Neural crest cell (in vitro differentiated cells): ENCODE measurements around the gene COL23A1. TPM values are rescaled to one million over a fixed set of nuclear protein-coding genes. Genes with fewer than 3 reads are reported as not detected.
A peak's percentile ranks its signal among the peaks of the same experiment; 100 is the strongest.

Experiments used
- DNase-seq: peaks from one replicate; pipeline ENCODE4 v3.0.0; 2021; ENCODE audit warnings: low read depth, mixed read lengths, low spot score
- H3K27ac Mint-ChIP-seq: one replicate; pipeline ENCODE4 v1.8.0; 2021; ENCODE audit warnings: mild to moderate bottlenecking, mixed read lengths; ENCODE audit not compliant: unreplicated experiment
- H3K27me3 Mint-ChIP-seq: 2 replicates; pipeline ENCODE4 v1.8.0; 2021; ENCODE audit warnings: low read depth, mild to moderate bottlenecking, mixed read lengths
- H3K36me3 Mint-ChIP-seq: 2 replicates; pipeline ENCODE4 v1.8.0; 2021; ENCODE audit warnings: low read depth, mild to moderate bottlenecking, mixed read lengths
- H3K4me1 Mint-ChIP-seq: 2 replicates; pipeline ENCODE4 v1.8.0; 2021; ENCODE audit warnings: mixed read lengths
- H3K4me3 Mint-ChIP-seq: one replicate; pipeline ENCODE4 v1.8.0; 2021; ENCODE audit warnings: mild to moderate bottlenecking, mixed read lengths
- H3K9me3 Mint-ChIP-seq: 2 replicates; pipeline ENCODE4 v1.8.0; 2021; ENCODE audit warnings: mixed read lengths
- total RNA-seq: library from RNA; stranded (reverse); gene quantifications from 2 replicates; pipeline ENCODE4 v1.2.1, GENCODE V29; 2021
- TF ChIP-seq, protein P1 (sequence below): fragments of 200-600 bp; sonication (generic); conservative IDR thresholded peaks from 2 replicates; pipeline ENCODE4 v1.5.0; 2021; ENCODE audit warnings: antibody characterized with exemption, mild to moderate bottlenecking

The COL23A1 gene
- total RNA-seq, 1 donor from 2014 or later = 33.7 TPM

DNA sequence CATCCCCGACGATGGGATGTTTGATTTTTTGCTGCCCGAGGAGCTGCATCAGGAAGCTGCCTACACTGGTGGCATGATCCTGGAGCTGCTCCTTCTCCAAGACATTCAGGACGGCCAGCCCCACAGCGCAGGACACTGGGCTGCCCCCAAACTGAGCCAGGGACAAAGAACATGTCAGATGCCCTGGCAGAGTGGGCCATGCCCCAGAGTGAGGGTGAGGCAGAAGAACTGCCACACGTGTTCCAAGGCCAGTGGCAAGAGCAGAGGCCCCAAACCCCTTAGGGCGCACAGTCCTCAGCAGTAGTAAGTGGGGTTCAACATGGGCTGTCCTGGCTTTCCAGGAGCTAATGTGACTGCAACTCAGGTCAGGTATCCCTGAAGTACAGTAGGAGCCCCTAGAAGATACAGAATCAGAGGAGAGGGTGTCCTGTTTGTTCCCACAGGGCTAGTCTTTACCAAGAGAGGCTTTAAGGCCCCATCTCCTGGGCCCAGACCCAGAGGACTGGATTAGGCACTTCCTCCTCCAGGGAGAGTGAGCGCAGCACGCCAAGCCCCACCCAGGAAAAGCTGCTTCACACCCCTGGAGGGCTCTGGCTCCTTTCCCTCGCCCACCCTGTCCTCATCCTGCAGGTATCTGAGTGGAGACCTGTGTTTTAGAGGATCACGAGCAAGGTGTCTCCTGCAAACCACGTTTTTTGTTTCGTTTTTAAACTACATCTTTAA, 374.8 kb downstream of the COL23A1 start:
- TF ChIP-seq, protein P1, sequence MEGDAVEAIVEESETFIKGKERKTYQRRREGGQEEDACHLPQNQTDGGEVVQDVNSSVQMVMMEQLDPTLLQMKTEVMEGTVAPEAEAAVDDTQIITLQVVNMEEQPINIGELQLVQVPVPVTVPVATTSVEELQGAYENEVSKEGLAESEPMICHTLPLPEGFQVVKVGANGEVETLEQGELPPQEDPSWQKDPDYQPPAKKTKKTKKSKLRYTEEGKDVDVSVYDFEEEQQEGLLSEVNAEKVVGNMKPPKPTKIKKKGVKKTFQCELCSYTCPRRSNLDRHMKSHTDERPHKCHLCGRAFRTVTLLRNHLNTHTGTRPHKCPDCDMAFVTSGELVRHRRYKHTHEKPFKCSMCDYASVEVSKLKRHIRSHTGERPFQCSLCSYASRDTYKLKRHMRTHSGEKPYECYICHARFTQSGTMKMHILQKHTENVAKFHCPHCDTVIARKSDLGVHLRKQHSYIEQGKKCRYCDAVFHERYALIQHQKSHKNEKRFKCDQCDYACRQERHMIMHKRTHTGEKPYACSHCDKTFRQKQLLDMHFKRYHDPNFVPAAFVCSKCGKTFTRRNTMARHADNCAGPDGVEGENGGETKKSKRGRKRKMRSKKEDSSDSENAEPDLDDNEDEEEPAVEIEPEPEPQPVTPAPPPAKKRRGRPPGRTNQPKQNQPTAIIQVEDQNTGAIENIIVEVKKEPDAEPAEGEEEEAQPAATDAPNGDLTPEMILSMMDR = no peak
- Mint-ChIP-seq H3K27me3 (peaks cover 44% of the 10 kb centered on the region), H3K27ac (no peak overlapping the region), H3K36me3 (peaks cover 51% of the 10 kb centered on the region), H3K4me1 (peaks cover 10% of the 10 kb centered on the region), H3K9me3 (no peaks in the 10 kb centered on the region), H3K4me3 (peak overlapping the region; percentile 95)
- no peak for DNase-seq

DNA sequence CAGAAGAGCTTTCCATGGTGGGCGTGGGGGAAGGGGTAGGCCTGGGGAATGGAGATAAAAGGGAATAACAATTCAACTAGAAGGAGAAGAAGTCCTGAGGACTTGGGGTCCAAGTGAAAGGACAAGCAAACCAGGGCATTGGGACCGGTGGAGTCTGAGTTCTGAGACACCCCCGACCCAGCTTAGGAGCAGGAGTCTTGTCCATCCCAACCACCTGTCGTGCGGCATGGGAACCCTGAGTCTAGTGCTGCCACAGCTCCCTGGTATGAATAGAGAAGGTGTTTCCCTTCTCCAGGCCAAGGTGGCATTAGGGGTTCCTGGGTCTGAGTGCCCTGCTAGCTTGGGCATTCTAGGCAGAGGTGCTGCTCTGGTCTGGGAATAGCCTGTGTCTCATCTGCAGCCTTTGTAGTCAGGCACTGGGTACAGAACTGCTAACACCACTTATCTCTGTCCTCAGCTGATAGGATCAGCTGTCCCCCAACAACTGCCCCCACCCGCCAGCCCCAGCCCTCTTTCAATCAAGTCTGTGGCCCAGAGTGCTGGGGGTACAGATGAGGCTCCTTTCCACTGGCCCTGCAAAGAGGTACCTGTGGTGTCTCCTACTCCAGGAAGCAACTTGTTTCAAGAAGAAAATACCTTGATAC, 375.9 kb downstream of the COL23A1 start:
- H3K4me1 Mint-ChIP-seq = peaks cover 20% of the 10 kb centered on the region
- no peaks in the 10 kb centered on the region for H3K9me3 Mint-ChIP-seq
- peak overlapping the region; percentile 95 for H3K4me3 Mint-ChIP-seq
- no peak for DNase-seq
- TF ChIP-seq, protein P1 = no peak
- H3K27ac Mint-ChIP-seq = peak overlapping the region; percentile 40
- H3K27me3 Mint-ChIP-seq = peaks cover 55% of the 10 kb centered on the region
- peaks cover 56% of the 10 kb centered on the region for H3K36me3 Mint-ChIP-seq

DNA sequence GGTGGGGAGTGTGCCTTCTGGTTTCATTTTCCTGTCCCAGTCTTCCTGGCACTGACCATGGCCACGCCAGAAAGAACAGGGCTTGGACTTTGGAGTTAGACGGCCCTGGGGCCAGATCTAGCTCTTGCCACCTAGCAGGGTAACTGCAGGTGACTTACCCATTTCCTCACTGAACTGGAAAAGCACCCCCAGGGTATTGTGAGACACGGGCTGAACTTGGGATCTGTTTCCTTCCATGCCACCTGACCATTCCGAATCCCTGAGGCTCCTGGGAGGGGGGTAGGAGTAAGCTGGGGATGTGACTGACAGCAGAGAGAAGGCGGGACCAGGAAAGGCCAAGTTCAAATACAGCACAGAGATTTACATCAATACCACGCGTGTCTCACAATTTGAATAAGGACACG, 376.4 kb downstream of the COL23A1 start:
- peak overlapping the region; percentile 95 for H3K4me3 Mint-ChIP-seq
- no peak for DNase-seq
- H3K4me1 Mint-ChIP-seq = peaks cover 25% of the 10 kb centered on the region
- H3K36me3 Mint-ChIP-seq = peaks cover 60% of the 10 kb centered on the region
- peaks cover 60% of the 10 kb centered on the region for H3K27me3 Mint-ChIP-seq
- peak overlapping the region; percentile 40 for H3K27ac Mint-ChIP-seq
- TF ChIP-seq, protein P1 = no peak
- no peaks in the 10 kb centered on the region for H3K9me3 Mint-ChIP-seq

DNA sequence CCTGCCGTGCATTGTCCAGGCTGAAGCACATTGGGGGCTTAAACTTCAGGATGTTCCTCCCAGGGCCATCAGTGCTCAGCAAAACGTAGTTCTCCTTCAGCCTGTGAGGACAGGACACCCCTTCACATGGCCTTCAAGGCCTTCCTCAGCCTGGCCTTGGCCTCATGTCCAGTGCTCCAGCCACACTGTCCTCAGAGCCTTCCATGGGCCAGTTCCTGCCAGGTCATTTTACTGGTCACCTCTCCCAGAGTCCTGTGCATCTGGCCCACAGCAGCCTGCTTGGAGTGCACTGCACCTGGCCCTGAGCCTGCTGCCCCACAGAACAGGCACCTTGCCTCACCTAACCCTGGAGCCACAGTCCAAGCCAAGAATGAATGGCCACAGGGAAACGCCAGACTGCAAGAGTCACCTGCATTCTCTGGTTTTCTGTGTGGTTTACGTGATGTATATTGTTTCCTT, 377.2 kb downstream of the COL23A1 start:
- DNase-seq = no peak
- peaks cover 66% of the 10 kb centered on the region for H3K27me3 Mint-ChIP-seq
- H3K9me3 Mint-ChIP-seq = no peaks in the 10 kb centered on the region
- peaks cover 32% of the 10 kb centered on the region for H3K4me1 Mint-ChIP-seq
- TF ChIP-seq, protein P1 = no peak
- H3K36me3 Mint-ChIP-seq = peaks cover 62% of the 10 kb centered on the region
- H3K27ac Mint-ChIP-seq = no peak overlapping the region
- peak overlapping the region; percentile 95 for H3K4me3 Mint-ChIP-seq

DNA sequence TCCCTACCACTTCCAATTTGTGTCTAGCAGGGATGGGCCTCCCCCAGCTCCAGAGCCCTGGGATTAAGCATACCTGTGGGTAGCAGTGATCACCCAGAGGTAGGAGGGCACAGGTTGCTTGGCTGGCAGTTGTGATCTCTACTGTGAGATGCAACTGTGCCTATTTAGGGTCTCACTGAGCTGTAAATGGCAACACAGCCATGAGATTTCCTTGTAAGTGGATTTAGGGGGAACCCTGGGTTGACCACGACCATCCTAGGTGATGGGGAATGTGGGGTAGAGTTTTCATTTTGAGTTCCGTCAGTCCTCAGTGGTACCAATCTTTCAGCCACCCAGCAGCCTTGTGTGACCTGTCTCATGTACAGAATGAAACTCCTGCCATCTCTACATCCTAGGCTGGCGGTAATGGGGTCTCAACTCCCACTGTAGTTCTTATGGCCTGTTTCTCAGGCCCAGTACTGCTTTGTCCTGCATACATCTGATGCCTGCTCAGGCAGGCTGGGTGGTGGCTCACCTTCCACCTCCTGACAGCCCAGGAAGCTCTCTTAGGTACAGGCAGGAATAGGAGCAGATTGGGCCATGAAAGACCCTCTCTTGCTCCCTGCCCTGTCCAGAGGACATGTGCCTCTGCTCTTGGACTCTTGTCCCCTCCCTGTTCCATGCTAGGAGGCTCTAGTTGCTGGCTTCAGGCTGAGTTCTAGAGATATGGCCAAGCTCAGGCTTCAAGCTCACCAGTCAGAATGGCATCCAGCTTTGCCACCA, 377.8 kb downstream of the COL23A1 start:
- no peak for DNase-seq
- TF ChIP-seq, protein P1 = no peak
- H3K9me3 Mint-ChIP-seq = no peaks in the 10 kb centered on the region
- H3K27ac Mint-ChIP-seq = no peak overlapping the region
- H3K4me1 Mint-ChIP-seq = peaks cover 38% of the 10 kb centered on the region
- H3K36me3 Mint-ChIP-seq = peaks cover 69% of the 10 kb centered on the region
- peak overlapping the region; percentile 95 for H3K4me3 Mint-ChIP-seq
- H3K27me3 Mint-ChIP-seq = peaks cover 71% of the 10 kb centered on the region
